Ascending aorta (tissue), 2 donors: ENCODE measurements around the gene ATF2. TPM values are rescaled to one million over a fixed set of nuclear protein-coding genes. Genes with fewer than 3 reads are reported as not detected.

Source experiments
- DNase-seq, 2 donors: peaks; one replicate each; pipeline ENCODE4 v3.0.0-alpha.2; 2019; ENCODE audit warnings: low spot score in 2 of 2
- H3K27ac ChIP-seq, 2 donors: fragments of 200-600 bp; sonication (generic); one replicate each; pipeline ENCODE4 v1.5.1; 2016 to 2017; ENCODE audit warnings: mild to moderate bottlenecking in 1 of 2
- H3K27me3 ChIP-seq: fragments of 200-600 bp; sonication (generic); one replicate; pipeline ENCODE4 v1.5.1; 2017
- H3K36me3 ChIP-seq, 2 donors: fragments of 200-600 bp; sonication (generic); one replicate each; pipeline ENCODE4 v1.5.1; 2016
- H3K4me1 ChIP-seq, 2 donors: fragments of 200-600 bp; sonication (generic); one replicate each; pipeline ENCODE4 v1.5.1; 2016 to 2017; ENCODE audit warnings: mild to moderate bottlenecking in 1 of 2
- H3K4me3 ChIP-seq, 2 donors: fragments of 200-600 bp; sonication (generic); one replicate each; pipeline ENCODE4 v1.5.1; 2016 to 2017; ENCODE audit warnings: mild to moderate bottlenecking in 1 of 2
- H3K9me3 ChIP-seq, 2 donors: fragments of 200-600 bp; sonication (generic); one replicate each; pipeline ENCODE4 v1.5.1; 2016
- CTCF ChIP-seq, 3 experiments: fragments of 200-600 bp in 2 of 3; fragments of 450-650 bp in 1 of 3; sonication (generic) in 2 of 3; IDR thresholded peaks; one replicate each; pipeline ENCODE4 v1.5.1; 2016 to 2019; ENCODE audit warnings: antibody characterized with exemption in 3 of 3, mild to moderate bottlenecking in 1 of 3, moderate library complexity in 1 of 3
- intact Hi-C: fragments of 100-400 bp; cut with DNase I; formaldehyde crosslinking; loops from one replicate; pipeline ENCODE4 v1.15.1; 2023
- total RNA-seq: library from RNA; depleted of rRNA; stranded (reverse); fragments of >200 nt; gene quantifications from one replicate; pipeline ENCODE4 v1.1.0, GENCODE V29; 2016

The ATF2 gene
- total RNA-seq, 1 donor from 2014 or later = 84.8 TPM

GRCh38 chr2:175039031-175039430 is 129.0 kb downstream of the ATF2 start:
- Histone ChIP-seq H3K4me1 (no peaks in the 10 kb centered on the region), H3K9me3 (no peaks in the 10 kb centered on the region), H3K36me3 (no peaks in the 10 kb centered on the region), H3K27me3 (no peaks in the 10 kb centered on the region), H3K27ac (no peak overlapping the region), H3K4me3 (no peak overlapping the region)
- intact Hi-C loops = no loop called here
- no peak for TF ChIP-seq CTCF (IDR thresholded peaks at IDR 0.05)
- no peak for DNase-seq

DNA sequence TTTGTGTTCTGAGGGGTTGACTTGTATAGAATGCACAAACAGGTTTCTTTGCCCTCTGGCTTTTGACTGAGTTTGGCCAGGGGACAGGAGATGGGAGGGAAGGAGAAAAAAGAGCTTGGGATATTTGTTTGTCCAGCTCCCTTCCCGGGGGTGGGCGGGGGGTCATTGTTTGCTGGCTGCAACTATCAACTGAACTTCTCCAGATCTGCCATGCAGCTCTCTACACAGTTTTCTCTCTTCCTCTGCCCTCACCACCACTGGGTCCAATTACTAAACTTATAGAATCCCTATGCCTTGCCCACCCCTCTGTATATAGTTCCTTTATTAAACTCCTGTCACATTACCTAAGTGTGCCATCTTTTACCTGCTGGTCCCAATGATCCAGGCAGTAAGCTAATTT is 130.1 kb downstream of the ATF2 start:
- H3K4me1 ChIP-seq = no peaks in the 10 kb centered on the region
- no peak overlapping the region for H3K27ac ChIP-seq
- no peaks in the 10 kb centered on the region for H3K27me3 ChIP-seq

DNA sequence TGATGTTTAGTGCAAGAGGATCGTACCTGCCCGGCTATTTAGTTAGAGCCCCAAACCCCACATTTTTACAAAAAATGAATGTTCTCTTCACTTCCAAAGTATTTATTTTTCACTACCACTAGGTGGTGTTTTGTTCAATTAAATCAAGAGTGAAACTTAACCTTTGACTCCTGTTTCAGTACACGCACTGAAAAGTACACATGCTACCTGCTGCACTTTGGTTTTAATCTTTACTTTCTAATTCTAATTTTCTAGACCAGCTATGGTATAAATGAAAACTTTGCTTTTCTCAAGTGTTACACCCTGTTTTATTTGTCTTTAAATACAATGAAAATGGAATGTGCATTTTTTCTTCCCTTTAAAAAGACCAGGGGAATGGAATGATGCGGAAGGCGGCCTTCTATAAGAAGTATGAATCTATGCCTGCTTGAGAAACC is 131.4 kb downstream of the ATF2 start:
- Histone ChIP-seq H3K9me3 (no peaks in the 10 kb centered on the region), H3K4me3 (peak overlapping the region in 1 of 2 donors; percentile 26), H3K27me3 (no peaks in the 10 kb centered on the region), H3K27ac (no peak overlapping the region), H3K36me3 (no peaks in the 10 kb centered on the region), H3K4me1 (no peaks in the 10 kb centered on the region)
- no peak for DNase-seq
- TF ChIP-seq CTCF (IDR thresholded peaks at IDR 0.05) = peak; percentile 15 to 54 (median 50)
- intact Hi-C loops = no loop called here

More for the DNA sequence above, 130.1 kb downstream of the ATF2 start:
- intact Hi-C loops = no loop called here
- no peak overlapping the region for H3K4me3 ChIP-seq
- no peak for DNase-seq
- TF ChIP-seq CTCF (IDR thresholded peaks at IDR 0.05) = no peak
- H3K9me3 ChIP-seq = no peaks in the 10 kb centered on the region
- no peaks in the 10 kb centered on the region for H3K36me3 ChIP-seq

DNA sequence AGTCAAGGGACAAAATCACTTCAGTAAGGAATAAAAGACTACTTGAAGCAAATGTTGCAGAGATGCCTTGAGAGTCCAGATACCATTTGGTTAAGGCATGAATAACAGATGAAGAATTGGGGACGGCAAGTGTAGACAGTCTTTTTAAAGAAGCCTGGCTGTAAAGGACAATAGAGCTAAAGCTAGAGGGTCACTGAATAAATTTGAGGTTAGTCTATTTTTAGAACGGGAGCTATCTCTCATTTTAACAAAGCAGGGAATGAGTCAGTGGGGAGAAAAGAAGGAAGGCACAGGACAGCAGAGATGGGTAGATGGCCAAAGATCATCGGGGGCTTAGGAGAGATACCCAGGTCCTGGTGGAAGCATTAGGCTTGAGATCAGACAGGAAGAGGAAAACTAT is 132.2 kb downstream of the ATF2 start:
- TF ChIP-seq CTCF (IDR thresholded peaks at IDR 0.05) = no peak
- intact Hi-C loops = no loop called here
- Histone ChIP-seq H3K36me3 (no peaks in the 10 kb centered on the region), H3K27me3 (no peaks in the 10 kb centered on the region), H3K4me3 (no peak overlapping the region), H3K4me1 (no peaks in the 10 kb centered on the region), H3K27ac (no peak overlapping the region), H3K9me3 (no peaks in the 10 kb centered on the region)
- no peak for DNase-seq

DNA sequence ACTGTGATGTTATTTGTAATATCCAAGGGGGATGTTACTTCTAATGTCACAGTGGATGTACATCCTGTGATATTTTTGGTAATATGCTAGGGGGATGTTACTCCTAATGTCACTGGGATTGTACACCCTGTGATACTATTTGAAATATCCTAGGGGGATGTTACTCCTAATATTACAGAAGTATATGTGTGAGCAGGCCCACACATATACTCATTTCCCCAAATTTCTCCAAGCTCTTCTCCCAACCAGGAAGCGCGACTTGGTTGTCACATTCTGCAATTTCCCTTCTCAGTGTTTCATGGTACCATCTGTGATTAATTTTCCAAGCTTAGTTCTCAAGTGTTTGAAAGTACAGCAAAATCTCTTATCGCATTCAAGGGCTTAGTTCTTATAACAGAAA is 133.3 kb downstream of the ATF2 start:
- no peaks in the 10 kb centered on the region for H3K36me3 ChIP-seq
- intact Hi-C loops = no loop called here

More for the DNA sequence above, 133.3 kb downstream of the ATF2 start:
- no peak overlapping the region for H3K4me3 ChIP-seq
- no peaks in the 10 kb centered on the region for H3K27me3 ChIP-seq
- DNase-seq = no peak
- no peak for TF ChIP-seq CTCF (IDR thresholded peaks at IDR 0.05)
- no peak overlapping the region for H3K27ac ChIP-seq
- no peaks in the 10 kb centered on the region for H3K4me1 ChIP-seq
- H3K9me3 ChIP-seq = no peaks in the 10 kb centered on the region
